ENCODE results near the gene PRPSAP2. TPM values are rescaled to one million over a fixed set of nuclear protein-coding genes. Genes with fewer than 3 reads are reported as not detected.

PRPSAP2 gene
- total and polyA plus RNA-seq, 10 donors = 26.3 to 44.8 (median 30.4) TPM

DNA sequence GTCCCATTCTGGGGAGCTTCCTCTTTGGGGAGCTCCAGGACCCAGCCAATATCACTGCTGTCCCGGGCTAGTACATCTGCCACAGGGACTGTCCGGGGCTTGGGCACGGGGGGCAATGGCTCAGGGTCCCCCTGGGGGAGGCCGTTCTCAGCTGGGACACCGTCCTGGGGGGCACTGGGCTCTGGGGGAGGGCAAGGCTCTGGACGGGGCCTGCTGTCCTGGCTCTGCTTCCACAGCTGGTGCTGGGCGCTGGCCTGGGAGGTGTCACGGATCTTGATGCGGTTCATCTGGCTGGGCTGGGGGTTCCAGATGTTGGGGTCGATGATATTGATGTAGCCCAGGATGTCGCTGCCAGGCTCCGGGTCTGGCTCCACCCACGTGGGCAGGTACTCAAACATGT lies 120.1 kb downstream of the PRPSAP2 start:
- TF ChIP-seq POLR2A (IDR thresholded peaks at IDR 0.05) (no peak), POLR2AphosphoS5 (IDR thresholded peaks at IDR 0.05) (no peak)
- TF ChIP-seq, protein P1, sequence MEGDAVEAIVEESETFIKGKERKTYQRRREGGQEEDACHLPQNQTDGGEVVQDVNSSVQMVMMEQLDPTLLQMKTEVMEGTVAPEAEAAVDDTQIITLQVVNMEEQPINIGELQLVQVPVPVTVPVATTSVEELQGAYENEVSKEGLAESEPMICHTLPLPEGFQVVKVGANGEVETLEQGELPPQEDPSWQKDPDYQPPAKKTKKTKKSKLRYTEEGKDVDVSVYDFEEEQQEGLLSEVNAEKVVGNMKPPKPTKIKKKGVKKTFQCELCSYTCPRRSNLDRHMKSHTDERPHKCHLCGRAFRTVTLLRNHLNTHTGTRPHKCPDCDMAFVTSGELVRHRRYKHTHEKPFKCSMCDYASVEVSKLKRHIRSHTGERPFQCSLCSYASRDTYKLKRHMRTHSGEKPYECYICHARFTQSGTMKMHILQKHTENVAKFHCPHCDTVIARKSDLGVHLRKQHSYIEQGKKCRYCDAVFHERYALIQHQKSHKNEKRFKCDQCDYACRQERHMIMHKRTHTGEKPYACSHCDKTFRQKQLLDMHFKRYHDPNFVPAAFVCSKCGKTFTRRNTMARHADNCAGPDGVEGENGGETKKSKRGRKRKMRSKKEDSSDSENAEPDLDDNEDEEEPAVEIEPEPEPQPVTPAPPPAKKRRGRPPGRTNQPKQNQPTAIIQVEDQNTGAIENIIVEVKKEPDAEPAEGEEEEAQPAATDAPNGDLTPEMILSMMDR (IDR thresholded peaks at IDR 0.05 in 8 of 11, conservative IDR thresholded peaks at IDR 0.05 in 3 of 11) = no peak
- intact Hi-C loops (cut with DNase I; ENCODE audit: low total_unique reads) = no loop called here

DNA sequence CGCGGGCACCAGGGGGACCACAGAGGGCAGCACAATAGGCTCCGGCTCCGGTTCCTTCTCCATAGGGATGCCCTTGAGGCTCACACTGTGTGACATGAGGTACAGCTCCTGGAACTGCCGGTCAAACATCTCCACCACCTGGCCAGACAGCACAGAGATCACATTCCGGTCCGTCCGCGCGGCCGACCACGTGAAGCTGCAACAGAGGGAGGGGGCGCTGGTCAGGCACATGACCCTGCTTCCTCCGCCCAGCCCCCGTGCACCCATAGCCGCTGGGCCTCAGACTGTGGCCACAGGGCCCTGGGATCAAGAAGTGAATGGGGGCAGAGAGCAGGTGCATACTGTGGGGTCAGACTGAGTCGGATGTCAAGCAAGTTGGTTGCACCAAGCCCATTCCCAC lies 120.7 kb downstream of the PRPSAP2 start:
- Histone ChIP-seq H3K36me3 (peaks cover 0 to 39% (median 12%) of the 10 kb centered on the region in 6 donors), H3K27ac (no peak overlapping the region), H3K4me3 (no peak overlapping the region), H3K4me1 (no peaks in the 10 kb centered on the region), H3K27me3 (replicated peaks in 1 of 7) (no peaks in the 10 kb centered on the region), H3K9me3 (no peaks in the 10 kb centered on the region)
- TF ChIP-seq, protein P1 (IDR thresholded peaks at IDR 0.05 in 8 of 11, conservative IDR thresholded peaks at IDR 0.05 in 3 of 11) = no peak
- TF ChIP-seq POLR2A (IDR thresholded peaks at IDR 0.05) (no peak), POLR2AphosphoS5 (IDR thresholded peaks at IDR 0.05) (no peak)
- intact Hi-C loops (cut with DNase I; ENCODE audit: low total_unique reads) = no loop called here
- WGBS, 5 donors = 89 to 97% (median 94%) methylated on average over 7 to 17 of the region's 17 CpGs
- no peak for DNase-seq

More for the DNA sequence above, 120.1 kb downstream of the PRPSAP2 start:
- WGBS, 5 donors = 93 to 97% (median 97%) methylated on average over 8 to 13 of the region's 13 CpGs
- no peaks in the 10 kb centered on the region for H3K9me3 ChIP-seq
- no peaks in the 10 kb centered on the region for H3K27me3 ChIP-seq (replicated peaks in 1 of 7)
- peaks cover 0 to 39% (median 12%) of the 10 kb centered on the region in 6 donors for H3K36me3 ChIP-seq
- H3K27ac ChIP-seq = no peak overlapping the region
- no peak for DNase-seq
- H3K4me1 ChIP-seq = no peaks in the 10 kb centered on the region
- H3K4me3 ChIP-seq = no peak overlapping the region

Small RNA genes within 50 kb of the gene (small RNA-seq; reads per million reads assigned to genes)
- gene RF00324 = 0 reads per million in 4 donors

Other genes starting within 250 kb of the PRPSAP2 start
- gene TBC1D28, start 213.7 kb upstream of the PRPSAP2 start, total RNA-seq = not detected
- gene TBC1D28, start 213.7 kb upstream of the PRPSAP2 start, polyA plus RNA-seq = not detected
- gene FOXO3B, start 175.8 kb upstream of the PRPSAP2 start, total RNA-seq = 1 to 10 TPM; 3.7 to 9.1 (median 5.8) TPM
- under 1 TPM; 0.24 to 0.77 (median 0.38) TPM for gene FOXO3B, start 175.8 kb upstream of the PRPSAP2 start, polyA plus RNA-seq
- under 1 TPM in 1 of 7 donors, not detected in 6; 0.11 TPM for gene FBXW10, start 114.1 kb upstream of the PRPSAP2 start, total RNA-seq
- under 1 TPM; 0.07 to 0.10 (median 0.08) TPM for gene FBXW10, start 114.1 kb upstream of the PRPSAP2 start, polyA plus RNA-seq
- gene TVP23B, start 76.9 kb upstream of the PRPSAP2 start, total RNA-seq = 10 to 100 TPM; 25.2 to 40.5 (median 33.1) TPM
- gene TVP23B, start 76.9 kb upstream of the PRPSAP2 start, polyA plus RNA-seq = 10 to 100 TPM; 16.3 to 17.9 (median 17.2) TPM
- under 1 TPM in 2 of 7 donors, not detected in 5; 0.17 to 0.28 TPM for gene SLC5A10, start 94.0 kb downstream of the PRPSAP2 start, total RNA-seq
- gene SLC5A10, start 94.0 kb downstream of the PRPSAP2 start, polyA plus RNA-seq = 1 to 10 TPM; 1.5 to 2.1 (median 1.9) TPM
- 1 to 10 TPM; 2.6 to 5.4 (median 4.8) TPM for gene FAM83G, start 146.6 kb downstream of the PRPSAP2 start, total RNA-seq
- gene FAM83G, start 146.6 kb downstream of the PRPSAP2 start, polyA plus RNA-seq = 1 to 10 TPM; 1.3 to 3.9 (median 1.9) TPM
- 10 to 100 TPM; 36.2 to 67.2 (median 43.8) TPM for gene GRAP, start 188.8 kb downstream of the PRPSAP2 start, total RNA-seq
- gene GRAP, start 188.8 kb downstream of the PRPSAP2 start, polyA plus RNA-seq = 100 to 1,000 TPM in 2 of 3 donors, 10 to 100 TPM in 1; 77.0 to 114 (median 106) TPM

Measured in spleen (tissue), 11 donors.